HepG2 (cell line): ENCODE data around the gene PURB. TPM values are rescaled to one million over a fixed set of nuclear protein-coding genes. Genes with fewer than 3 reads are reported as not detected.

Experiments
- AGO2 ChIP-seq: fragments of 200-400 bp; formaldehyde crosslinking; optimal IDR thresholded peaks from 2 replicates; pipeline ENCODE3; 2017; ENCODE audit warnings: mild to moderate bottlenecking, low read depth, low read length, moderate library complexity
- ATF7-NPFF ChIP-seq: sonication (generic); formaldehyde crosslinking; IDR thresholded peaks from 2 replicates; pipeline ENCODE4 v1.8.1; 2023; ENCODE audit warnings: mild to moderate bottlenecking, low read depth, missing genetic modification reagents, moderate library complexity
- ATRX ChIP-seq: sonication (generic); formaldehyde crosslinking; IDR thresholded peaks from 2 replicates; pipeline ENCODE4 v1.4.0; 2020; ENCODE audit warnings: missing genetic modification reagents, borderline replicate concordance
- CBX1 ChIP-seq: IDR thresholded peaks from one replicate; pipeline ENCODE4 v1.6.1; 2016; ENCODE audit warnings: antibody characterized with exemption, low read depth
- CENPT ChIP-seq: sonication (generic); formaldehyde crosslinking; IDR thresholded peaks from 2 replicates; pipeline ENCODE4 v1.8.0; 2022; ENCODE audit warnings: low read depth, mild to moderate bottlenecking, moderate library complexity, missing genetic modification reagents
- CHD2 ChIP-seq: IDR thresholded peaks from 2 replicates; pipeline ENCODE4 v1.6.1; 2011; ENCODE audit warnings: low read depth, low read length, improper control_type of control experiment
- FOXM1 ChIP-seq: sonication (generic); formaldehyde crosslinking; IDR thresholded peaks from 2 replicates; pipeline ENCODE4 v1.5.0; 2020; ENCODE audit warnings: missing genetic modification reagents
- KLF13 ChIP-seq: sonication (generic); formaldehyde crosslinking; IDR thresholded peaks from 2 replicates; pipeline ENCODE4 v1.4.0; 2020; ENCODE audit warnings: mild to moderate bottlenecking, missing genetic modification reagents
- KLF6 ChIP-seq: IDR thresholded peaks from 2 replicates; pipeline ENCODE4 v1.8.0; 2016; ENCODE audit warnings: missing biosample characterization, missing genetic modification reagents
- NAIF1 ChIP-seq: sonication (generic); formaldehyde crosslinking; IDR thresholded peaks from 2 replicates; pipeline ENCODE4 v1.5.0; 2020; ENCODE audit warnings: mild to moderate bottlenecking, missing genetic modification reagents, borderline replicate concordance
- NR3C1 ChIP-seq: sonication (generic); formaldehyde crosslinking; IDR thresholded peaks from 2 replicates; pipeline ENCODE4 v1.4.0; 2020; ENCODE audit warnings: missing genetic modification reagents
- POLR2G ChIP-seq: fragments of 200-400 bp; formaldehyde crosslinking; IDR thresholded peaks from 2 replicates; pipeline ENCODE4 v1.6.1; 2018; ENCODE audit warnings: mild to moderate bottlenecking, low read depth, low read length, moderate library complexity
- SMYD3 ChIP-seq: sonication (generic); formaldehyde crosslinking; IDR thresholded peaks from 2 replicates; pipeline ENCODE4 v1.8.1; 2023; ENCODE audit warnings: mild to moderate bottlenecking, missing genetic modification reagents
- SRSF4 ChIP-seq: fragments of 200-400 bp; formaldehyde crosslinking; IDR thresholded peaks from one replicate; pipeline ENCODE4 v1.6.1; 2018; ENCODE audit warnings: mild to moderate bottlenecking, low read depth, low read length, moderate library complexity; ENCODE audit not compliant: poor library complexity, severe bottlenecking
- SYNCRIP ChIP-seq: fragments of 200-400 bp; formaldehyde crosslinking; IDR thresholded peaks from 2 replicates; pipeline ENCODE4 v1.6.1; 2018; ENCODE audit warnings: mild to moderate bottlenecking, low read depth, low read length; ENCODE audit not compliant: insufficient read depth
- ZFP37 ChIP-seq: sonication (generic); formaldehyde crosslinking; IDR thresholded peaks from 2 replicates; pipeline ENCODE4 v1.4.0; 2020; ENCODE audit warnings: missing genetic modification reagents, borderline replicate concordance
- ZFP90 ChIP-seq: sonication (generic); formaldehyde crosslinking; IDR thresholded peaks from 2 replicates; pipeline ENCODE4 v1.8.0; 2022; ENCODE audit warnings: missing genetic modification reagents, mild to moderate bottlenecking, inconsistent platforms, borderline replicate concordance
- ZMYM3 ChIP-seq: sonication (generic); formaldehyde crosslinking; IDR thresholded peaks from 2 replicates; pipeline ENCODE4 v1.5.1; 2020; ENCODE audit warnings: mild to moderate bottlenecking, missing genetic modification reagents
- ZNF335 ChIP-seq: sonication (generic); formaldehyde crosslinking; IDR thresholded peaks from 2 replicates; pipeline ENCODE4 v1.4.0; 2020; ENCODE audit warnings: missing genetic modification reagents
- ZNF382 ChIP-seq: sonication (generic); formaldehyde crosslinking; IDR thresholded peaks from 2 replicates; pipeline ENCODE4 v1.5.0; 2020; ENCODE audit warnings: missing genetic modification reagents, mild to moderate bottlenecking, borderline replicate concordance
- ZNF567 ChIP-seq: sonication (generic); formaldehyde crosslinking; IDR thresholded peaks from 2 replicates; pipeline ENCODE4 v1.8.1; 2023; ENCODE audit warnings: mild to moderate bottlenecking, missing genetic modification reagents, borderline replicate concordance
- ZNF607 ChIP-seq: sonication (generic); formaldehyde crosslinking; IDR thresholded peaks from 2 replicates; pipeline ENCODE4 v1.5.1; 2020; ENCODE audit warnings: missing genetic modification reagents, mild to moderate bottlenecking, borderline replicate concordance
- ZNF839 ChIP-seq: sonication (generic); formaldehyde crosslinking; IDR thresholded peaks from 2 replicates; pipeline ENCODE4 v1.4.0; 2020; ENCODE audit warnings: missing genetic modification reagents, mild to moderate bottlenecking, borderline replicate concordance
- polyA plus RNA-seq, 8 experiments: library from polyadenylated mRNA; depleted of rRNA in 3 of 8; stranded (reverse) in 7 of 8; unstranded in 1 of 8; fragments of >200 nt; fragmentation: Illumina TruSeq in 4 of 8; extraction: Trizol in 4 of 8; gene quantifications; 2 replicates each; pipeline versions ENCODE4 v1.2.1 to v1.2.3, GENCODE V29; 2011 to 2016; ENCODE audit warnings: low read depth in 4 of 8, missing spikeins in 1 of 8, mixed read lengths in 1 of 8; ENCODE audit not compliant: insufficient read depth in 1 of 8
- total RNA-seq, 5 experiments: library from RNA; depleted of rRNA; stranded (reverse); fragments of >200 nt; fragmentation: Illumina TruSeq; extraction: Trizol; gene quantifications; 2 replicates each; pipeline ENCODE4 v1.2.3, GENCODE V29; 2016; ENCODE audit warnings: low read depth in 1 of 5
- TF ChIP-seq, protein P1 (sequence below): sonication (generic); formaldehyde crosslinking; IDR thresholded peaks from 2 replicates; pipeline ENCODE4 v1.4.0; 2020; ENCODE audit warnings: missing genetic modification reagents, borderline replicate concordance
- TF ChIP-seq, protein P2 (sequence below): sonication (generic); formaldehyde crosslinking; IDR thresholded peaks from 2 replicates; pipeline ENCODE4 v1.8.0; 2022; ENCODE audit warnings: low read depth, missing genetic modification reagents

The PURB gene
- total and polyA plus RNA-seq, 2 of the 13 experiments (the other 11 are each of a cell fraction or from before 2014, with no cell fraction given) = 2.3 to 4.3 TPM

DNA sequence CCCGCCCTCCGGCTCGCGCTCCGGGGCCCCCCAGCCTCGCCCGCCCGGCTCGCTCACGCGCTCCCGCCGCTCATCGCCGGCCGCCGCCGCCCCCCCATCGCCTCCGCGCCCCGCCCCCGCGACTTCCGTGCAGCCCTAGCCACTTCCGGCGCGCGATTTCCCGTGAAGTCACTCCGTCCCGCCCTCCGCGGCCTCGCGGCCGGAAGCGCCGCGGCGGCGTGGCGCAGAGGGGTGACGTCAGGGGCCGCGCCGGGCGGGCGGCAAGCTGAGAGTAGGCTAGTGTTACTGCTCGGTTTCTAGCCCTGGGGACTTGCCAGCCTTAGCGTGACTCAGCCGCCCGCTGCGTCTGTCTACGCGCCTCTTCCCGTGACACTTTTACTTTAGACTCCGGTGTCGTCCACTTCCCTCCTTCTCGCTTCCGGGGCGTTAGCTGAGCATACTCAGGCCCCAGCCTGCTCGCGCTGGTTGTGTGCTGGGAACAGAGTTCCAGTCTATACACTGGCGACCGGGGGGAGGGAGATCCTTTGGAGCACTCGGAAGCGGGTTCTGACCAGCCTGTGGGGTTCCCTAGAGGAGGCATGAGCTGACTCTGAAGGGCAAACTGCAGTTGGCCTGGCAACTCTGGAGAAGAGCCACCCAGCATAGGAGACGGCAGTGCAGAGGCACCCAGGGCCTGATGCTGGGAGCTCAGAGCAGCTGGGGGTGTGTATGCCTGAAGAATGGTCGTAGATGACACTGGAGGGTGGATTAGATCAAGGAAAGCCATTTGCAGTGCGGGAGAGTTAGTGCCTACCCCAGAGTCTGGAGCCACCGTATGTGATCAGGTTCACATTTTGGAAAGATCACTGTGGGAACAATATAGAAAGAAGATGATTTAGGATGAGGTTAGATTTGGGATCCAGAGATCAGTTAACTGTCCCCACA is at the start of gene PURB (continued):
- TF ChIP-seq, protein P1, sequence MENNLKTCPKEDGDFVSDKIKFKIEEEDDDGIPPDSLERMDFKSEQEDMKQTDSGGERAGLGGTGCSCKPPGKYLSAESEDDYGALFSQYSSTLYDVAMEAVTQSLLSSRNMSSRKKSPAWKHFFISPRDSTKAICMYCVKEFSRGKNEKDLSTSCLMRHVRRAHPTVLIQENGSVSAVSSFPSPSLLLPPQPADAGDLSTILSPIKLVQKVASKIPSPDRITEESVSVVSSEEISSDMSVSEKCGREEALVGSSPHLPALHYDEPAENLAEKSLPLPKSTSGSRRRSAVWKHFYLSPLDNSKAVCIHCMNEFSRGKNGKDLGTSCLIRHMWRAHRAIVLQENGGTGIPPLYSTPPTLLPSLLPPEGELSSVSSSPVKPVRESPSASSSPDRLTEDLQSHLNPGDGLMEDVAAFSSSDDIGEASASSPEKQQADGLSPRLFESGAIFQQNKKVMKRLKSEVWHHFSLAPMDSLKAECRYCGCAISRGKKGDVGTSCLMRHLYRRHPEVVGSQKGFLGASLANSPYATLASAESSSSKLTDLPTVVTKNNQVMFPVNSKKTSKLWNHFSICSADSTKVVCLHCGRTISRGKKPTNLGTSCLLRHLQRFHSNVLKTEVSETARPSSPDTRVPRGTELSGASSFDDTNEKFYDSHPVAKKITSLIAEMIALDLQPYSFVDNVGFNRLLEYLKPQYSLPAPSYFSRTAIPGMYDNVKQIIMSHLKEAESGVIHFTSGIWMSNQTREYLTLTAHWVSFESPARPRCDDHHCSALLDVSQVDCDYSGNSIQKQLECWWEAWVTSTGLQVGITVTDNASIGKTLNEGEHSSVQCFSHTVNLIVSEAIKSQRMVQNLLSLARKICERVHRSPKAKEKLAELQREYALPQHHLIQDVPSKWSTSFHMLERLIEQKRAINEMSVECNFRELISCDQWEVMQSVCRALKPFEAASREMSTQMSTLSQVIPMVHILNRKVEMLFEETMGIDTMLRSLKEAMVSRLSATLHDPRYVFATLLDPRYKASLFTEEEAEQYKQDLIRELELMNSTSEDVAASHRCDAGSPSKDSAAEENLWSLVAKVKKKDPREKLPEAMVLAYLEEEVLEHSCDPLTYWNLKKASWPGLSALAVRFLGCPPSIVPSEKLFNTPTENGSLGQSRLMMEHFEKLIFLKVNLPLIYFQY (CRISPR knock-in tag) = no peak; the same call in 1 of the 2 replicates
- TF ChIP-seq ZNF567 (CRISPR knock-in tag) (0 out of 2 replicates have a peak, but pooled peaks have one; percentile 50), CHD2 (0 out of 2 replicates have a peak, but pooled peaks have one; percentile 23), CENPT (CRISPR knock-in tag) (no peak), ATF7-NPFF (CRISPR knock-in tag) (peak; percentile 68; the same call in 1 of the 2 replicates), ZFP37 (CRISPR knock-in tag) (no peak; the same call in 1 of the 2 replicates), SRSF4 (no peak), ZNF839 (no peak; the same call in 1 of the 2 replicates), POLR2G (peak; percentile 95), ATRX (CRISPR knock-in tag) (no peak), ZNF335 (no peak), SYNCRIP (no peak), ZNF607 (CRISPR knock-in tag) (peak; percentile 26; the same call in 1 of the 2 replicates), ZNF382 (no peak), AGO2 (no peak), SMYD3 (peak; percentile 73; the same call in 1 of the 2 replicates), KLF13 (CRISPR knock-in tag) (peak; percentile 44; the same call in 1 of the 2 replicates), NR3C1 (CRISPR knock-in tag) (no peak), NAIF1 (CRISPR knock-in tag) (no peak), KLF6 (CRISPR knock-in tag) (no peak), ZMYM3 (CRISPR knock-in tag) (peak; percentile 66), CBX1 (peak; percentile 90), ZFP90 (CRISPR knock-in tag) (no peak), FOXM1 (no peak)
- TF ChIP-seq, protein P2, sequence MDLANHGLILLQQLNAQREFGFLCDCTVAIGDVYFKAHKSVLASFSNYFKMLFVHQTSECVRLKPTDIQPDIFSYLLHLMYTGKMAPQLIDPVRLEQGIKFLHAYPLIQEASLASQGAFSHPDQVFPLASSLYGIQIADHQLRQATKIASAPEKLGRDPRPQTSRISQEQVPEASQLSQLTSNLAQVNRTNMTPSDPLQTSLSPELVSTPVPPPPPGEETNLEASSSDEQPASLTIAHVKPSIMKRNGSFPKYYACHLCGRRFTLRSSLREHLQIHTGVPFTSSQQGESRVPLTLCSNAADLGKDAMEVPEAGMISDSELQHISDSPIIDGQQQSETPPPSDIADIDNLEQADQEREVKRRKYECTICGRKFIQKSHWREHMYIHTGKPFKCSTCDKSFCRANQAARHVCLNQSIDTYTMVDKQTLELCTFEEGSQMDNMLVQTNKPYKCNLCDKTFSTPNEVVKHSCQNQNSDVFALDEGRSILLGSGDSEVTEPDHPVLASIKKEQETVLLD (CRISPR knock-in tag) = peak; percentile 96
